Mesendoderm (in vitro differentiated cells): ENCODE data around the gene PLA2G1B.
A peak's percentile ranks its signal among the peaks of the same experiment; 100 is the strongest.

ENCODE experiments used
- DNase-seq: peaks from one replicate; pipeline ENCODE4 v3.0.0; 2013
- H2AK5ac ChIP-seq: 2 replicates; pipeline ENCODE4 v1.6.1; 2013; ENCODE audit warnings: low read length, inconsistent platforms
- H2BK120ac ChIP-seq: 2 replicates; pipeline ENCODE4 v1.6.1; 2013; ENCODE audit warnings: low read depth, mild to moderate bottlenecking, low read length, moderate library complexity, mixed read lengths
- H2BK15ac ChIP-seq: replicated peaks from 2 replicates; pipeline ENCODE4 v1.6.1; 2013; ENCODE audit warnings: low read depth, mild to moderate bottlenecking, moderate library complexity
- H2BK5ac ChIP-seq: 2 replicates; pipeline ENCODE4 v1.6.1; 2013; ENCODE audit warnings: low read length, inconsistent platforms
- H3K18ac ChIP-seq: 2 replicates; pipeline ENCODE4 v1.6.1; 2013; ENCODE audit warnings: mild to moderate bottlenecking, low read length, mixed read lengths
- H3K23ac ChIP-seq: one replicate; pipeline ENCODE4 v1.6.1; 2013; ENCODE audit warnings: low read length
- H3K27ac ChIP-seq: 2 replicates; pipeline ENCODE4 v1.5.1; 2013; ENCODE audit warnings: low read depth, mild to moderate bottlenecking, inconsistent platforms, low read length, moderate library complexity
- H3K27me3 ChIP-seq: 2 replicates; pipeline ENCODE4 v1.6.1; 2013; ENCODE audit warnings: low read length, control low read depth, mild to moderate bottlenecking, inconsistent platforms; ENCODE audit not compliant: insufficient read depth, poor library complexity
- H3K36me3 ChIP-seq: 2 replicates; pipeline ENCODE4 v1.6.1; 2013; ENCODE audit warnings: low read length, inconsistent platforms; ENCODE audit not compliant: control insufficient read depth, insufficient read depth
- H3K4ac ChIP-seq: one replicate; pipeline ENCODE4 v1.6.1; 2013; ENCODE audit warnings: low read depth, mild to moderate bottlenecking, low read length, moderate library complexity
- H3K4me1 ChIP-seq: 2 replicates; pipeline ENCODE4 v1.6.1; 2013; ENCODE audit warnings: low read depth, low read length, inconsistent platforms; ENCODE audit not compliant: control insufficient read depth
- H3K4me2 ChIP-seq: 2 replicates; pipeline ENCODE4 v1.6.1; 2013; ENCODE audit warnings: low read length
- H3K4me3 ChIP-seq: 2 replicates; pipeline ENCODE4 v1.5.1; 2013; ENCODE audit warnings: mild to moderate bottlenecking, low read length
- H3K56ac ChIP-seq: one replicate; pipeline ENCODE4 v1.6.1; 2013; ENCODE audit warnings: low read length
- H3K79me1 ChIP-seq: 2 replicates; pipeline ENCODE4 v1.6.1; 2013; ENCODE audit warnings: low read length, inconsistent platforms
- H3K79me2 ChIP-seq: 2 replicates; pipeline ENCODE4 v1.6.1; 2013; ENCODE audit warnings: mild to moderate bottlenecking, low read length; ENCODE audit not compliant: control insufficient read depth, insufficient read depth
- H3K9ac ChIP-seq: 2 replicates; pipeline ENCODE4 v1.6.1; 2013; ENCODE audit warnings: low read length, inconsistent platforms
- H4K5ac ChIP-seq: one replicate; pipeline ENCODE4 v1.6.1; 2013; ENCODE audit warnings: low read length
- H4K8ac ChIP-seq: one replicate; pipeline ENCODE4 v1.6.1; 2013; ENCODE audit warnings: low read depth, mild to moderate bottlenecking, control low read depth, low read length, moderate library complexity
- WGBS: extraction: QIAGEN DNeasy Blood & Tissue Kit; methylation state at CpG from one replicate; pipeline ENCODE4 v1.1.7; 2013; ENCODE audit warnings: low lambda C conversion rate, missing lambda C conversion rate; ENCODE audit not compliant: insufficient coverage; ENCODE audit errors: extremely low coverage; 5-methylcytosine and 5-hydroxymethylcytosine counted together

PLA2G1B gene

DNA sequence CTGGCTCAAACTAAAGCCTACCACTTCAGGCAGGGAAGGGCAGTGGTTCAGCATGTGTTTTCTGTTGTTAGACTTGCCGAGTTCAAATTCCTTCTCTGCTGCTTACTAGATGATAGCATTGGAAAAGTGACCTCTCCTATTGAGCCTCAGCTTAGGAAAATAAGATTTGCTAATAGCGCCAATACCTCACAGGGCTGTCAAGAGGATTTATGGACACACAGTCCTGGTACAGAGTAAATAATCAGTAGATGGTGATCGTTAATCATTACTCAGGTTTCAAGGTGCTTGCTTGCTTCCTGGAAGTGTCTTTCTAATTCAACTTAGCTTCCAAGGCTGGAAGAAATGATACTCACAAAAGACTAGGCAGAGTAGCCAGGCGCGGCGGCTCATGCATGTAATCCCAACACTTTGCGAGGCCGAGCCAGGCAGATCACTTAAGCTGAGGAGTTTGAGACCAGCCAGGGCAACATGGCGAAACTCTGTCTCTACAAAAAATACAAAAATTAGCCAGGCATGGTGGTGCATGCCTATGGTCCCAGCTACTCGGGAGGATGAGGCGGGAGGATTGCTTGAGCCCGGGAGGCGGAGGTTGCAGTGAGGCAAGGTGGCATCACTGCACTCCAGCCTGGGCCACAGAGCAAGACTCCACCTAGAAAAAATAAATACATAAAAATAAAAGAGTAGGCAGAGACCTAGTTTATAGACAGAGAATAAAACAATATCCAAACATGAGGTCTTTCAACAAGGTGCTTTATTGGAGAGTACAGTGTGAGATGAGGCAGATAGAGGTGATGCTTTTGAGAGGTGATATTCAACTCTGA lies 6.0 kb downstream of the PLA2G1B start:
- Histone ChIP-seq H4K5ac (no peak overlapping the region), H3K79me1 (no peaks in the 10 kb centered on the region), H3K27me3 (no peaks in the 10 kb centered on the region), H3K18ac (no peak overlapping the region), H2BK5ac (no peak overlapping the region), H3K4me2 (no peak overlapping the region), H2AK5ac (no peak overlapping the region), H2BK120ac (no peak overlapping the region), H2BK15ac (no peak overlapping the region), H3K23ac (no peak overlapping the region), H3K36me3 (no peaks in the 10 kb centered on the region), H3K4me1 (peaks cover 2% of the 10 kb centered on the region), H3K56ac (no peak overlapping the region), H3K4me3 (no peak overlapping the region), H3K27ac (no peak overlapping the region), H4K8ac (no peak overlapping the region), H3K4ac (no peak overlapping the region), H3K9ac (no peak overlapping the region), H3K79me2 (no peaks in the 10 kb centered on the region)
- DNase-seq: no peak
- WGBS: no CpG with 5 or more reads among the region's 13 CpGs

DNA sequence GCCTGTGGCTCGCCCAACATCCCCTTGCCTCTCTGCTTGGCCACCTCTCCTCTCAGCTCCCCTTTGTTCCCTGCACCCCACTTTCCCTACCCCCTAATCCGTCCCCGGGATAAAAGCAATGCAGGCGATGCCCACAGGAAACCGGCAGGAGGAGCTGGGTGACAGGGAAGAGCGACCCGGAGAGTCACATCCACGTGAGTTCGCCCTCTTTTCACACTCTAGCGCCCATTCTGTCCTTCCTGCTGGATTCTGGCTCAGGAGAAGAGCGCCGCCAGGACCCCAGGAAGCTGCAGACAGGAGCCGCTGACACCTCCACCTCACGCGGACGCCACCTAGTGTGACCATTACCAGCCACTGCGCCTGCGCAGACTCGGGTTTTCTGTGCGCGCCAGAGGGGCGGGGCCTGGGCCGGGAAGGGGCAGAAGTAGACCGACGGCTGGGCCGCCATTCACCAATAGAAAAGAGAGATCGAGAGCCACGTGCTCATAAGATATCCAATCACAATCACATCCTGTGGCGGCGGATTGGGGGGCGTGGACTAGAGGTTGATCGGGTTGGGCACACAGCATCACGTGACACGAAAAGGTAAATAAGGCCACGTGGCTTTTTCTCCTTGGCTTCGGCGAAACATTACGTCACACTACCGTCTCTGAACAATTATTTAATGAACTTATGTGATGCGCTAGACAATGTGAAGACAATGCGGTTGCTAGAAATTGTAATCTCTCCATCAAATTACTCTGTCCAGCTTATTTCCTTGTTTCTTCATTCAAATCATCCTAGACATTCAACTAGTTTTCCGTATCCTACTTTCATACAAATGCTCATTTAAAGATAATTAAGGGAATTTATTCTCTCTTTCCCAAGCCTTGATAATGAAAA lies 10.1 kb downstream of the PLA2G1B start:
- Histone ChIP-seq H4K8ac (peak overlapping the region; percentile 84), H3K27ac (peak overlapping the region; percentile 39), H4K5ac (no peak overlapping the region), H3K36me3 (no peaks in the 10 kb centered on the region), H3K79me1 (no peaks in the 10 kb centered on the region), H3K18ac (peak overlapping the region; percentile 30), H3K4me3 (peak overlapping the region; percentile 59), H2BK5ac (peak overlapping the region; percentile 54), H3K4ac (no peak overlapping the region), H3K23ac (no peak overlapping the region), H3K4me2 (peak overlapping the region; percentile 85), H2AK5ac (no peak overlapping the region), H2BK120ac (no peak overlapping the region), H3K56ac (peak overlapping the region; percentile 97), H3K79me2 (no peaks in the 10 kb centered on the region), H3K4me1 (peaks cover 2% of the 10 kb centered on the region), H3K9ac (peak overlapping the region; percentile 85), H3K27me3 (no peaks in the 10 kb centered on the region), H2BK15ac (no peak overlapping the region)
- no CpG with 5 or more reads among the region's 42 CpGs for WGBS
- peak; percentile 100 for DNase-seq

GRCh38 chr12:120316798-120317223 lies 10.8 kb downstream of the PLA2G1B start:
- Histone ChIP-seq H3K56ac (peak overlapping the region; percentile 97), H3K9ac (peak overlapping the region; percentile 85), H3K79me2 (no peaks in the 10 kb centered on the region), H3K18ac (peak overlapping the region; percentile 30), H3K4me3 (no peak overlapping the region), H3K27ac (peak overlapping the region; percentile 39), H4K8ac (peak overlapping the region; percentile 84), H3K79me1 (no peaks in the 10 kb centered on the region), H3K4me2 (peak overlapping the region; percentile 85), H3K4ac (no peak overlapping the region), H2AK5ac (no peak overlapping the region), H2BK5ac (no peak overlapping the region), H4K5ac (no peak overlapping the region), H2BK120ac (no peak overlapping the region), H3K27me3 (no peaks in the 10 kb centered on the region), H3K23ac (no peak overlapping the region), H3K4me1 (peaks cover 2% of the 10 kb centered on the region), H3K36me3 (no peaks in the 10 kb centered on the region), H2BK15ac (no peak overlapping the region)
- peak; percentile 27 for DNase-seq
- no CpG with 5 or more reads among the region's 9 CpGs for WGBS

GRCh38 chr12:120314220-120314619 lies 13.4 kb downstream of the PLA2G1B start:
- Histone ChIP-seq H2BK15ac (no peak overlapping the region), H3K23ac (no peak overlapping the region), H3K4ac (no peak overlapping the region), H3K27ac (no peak overlapping the region), H3K9ac (no peak overlapping the region), H3K18ac (no peak overlapping the region), H3K36me3 (no peaks in the 10 kb centered on the region), H3K4me2 (no peak overlapping the region), H3K79me1 (no peaks in the 10 kb centered on the region), H2BK5ac (no peak overlapping the region), H3K79me2 (no peaks in the 10 kb centered on the region), H4K8ac (no peak overlapping the region), H3K4me3 (no peak overlapping the region), H3K4me1 (peaks cover 2% of the 10 kb centered on the region), H2BK120ac (no peak overlapping the region), H3K27me3 (no peaks in the 10 kb centered on the region), H2AK5ac (no peak overlapping the region), H4K5ac (no peak overlapping the region), H3K56ac (no peak overlapping the region)
- no CpG with 5 or more reads among the region's 5 CpGs for WGBS
- DNase-seq: peak; percentile 59

DNA sequence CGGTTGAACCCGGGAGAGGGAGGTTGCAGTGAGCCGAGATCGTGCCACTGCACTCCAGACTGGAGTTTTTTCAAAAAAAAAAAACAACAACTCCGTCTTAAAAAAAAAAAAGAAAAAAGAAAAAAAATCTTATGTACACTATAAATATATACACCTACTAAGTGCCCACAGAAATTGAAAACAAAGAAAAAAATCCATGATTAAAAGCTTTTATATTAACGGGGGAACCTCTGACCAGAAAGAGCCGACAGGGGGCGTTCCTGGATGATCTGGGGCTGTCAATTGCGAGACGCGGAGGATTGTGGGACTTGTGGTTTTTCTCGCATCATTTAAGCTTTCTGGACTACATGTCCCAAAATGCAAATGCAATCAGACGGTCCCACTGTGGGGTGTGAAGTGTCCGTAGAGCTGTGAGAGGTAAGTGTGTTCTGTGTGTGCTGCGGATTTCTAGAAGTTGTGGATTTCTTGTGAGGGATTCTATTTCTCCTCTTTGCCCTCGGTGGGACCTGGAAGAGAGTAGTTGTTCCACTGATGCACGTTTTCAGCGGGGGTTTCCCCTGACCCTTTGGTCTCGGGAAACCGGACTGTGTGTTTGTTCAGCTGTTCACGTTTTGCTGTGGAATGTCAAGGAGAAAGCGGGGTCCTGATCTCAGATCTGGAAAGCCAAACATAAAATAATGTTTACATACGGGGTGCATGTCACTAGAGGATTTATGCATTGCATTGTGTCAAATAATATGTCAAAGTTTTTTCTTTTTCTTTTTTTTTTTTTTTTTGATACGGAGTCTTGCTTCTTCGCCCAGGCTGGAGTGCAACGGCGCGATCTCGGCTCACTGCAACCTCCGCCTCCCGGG lies 25.4 kb downstream of the PLA2G1B start, which contains the start of gene SIRT4:
Gene SIRT4, plus strand, starts transcription at position 360 of the 854 bp plus-strand sequence. CDS start 1,241 bp downstream, outside the sequence.
- Histone ChIP-seq H3K79me2 (no peaks in the 10 kb centered on the region), H3K27me3 (no peaks in the 10 kb centered on the region), H3K27ac (no peak within 1 kb of the TSS), H2BK15ac (no peak within 1 kb of the TSS), H2BK5ac (no peak within 1 kb of the TSS), H3K4me1 (no peaks in the 10 kb centered on the region), H3K79me1 (no peaks in the 10 kb centered on the region), H3K36me3 (no peaks in the 10 kb centered on the region), H4K8ac (no peak within 1 kb of the TSS), H2AK5ac (no peak within 1 kb of the TSS), H3K9ac (peak within 1 kb of the TSS; percentile 86), H4K5ac (peak within 1 kb of the TSS; percentile 71), H3K4ac (no peak within 1 kb of the TSS), H3K4me3 (peak within 1 kb of the TSS; percentile 95), H3K23ac (no peak within 1 kb of the TSS), H2BK120ac (no peak within 1 kb of the TSS), H3K18ac (peak within 1 kb of the TSS; percentile 45), H3K56ac (peak within 1 kb of the TSS; percentile 95), H3K4me2 (peak within 1 kb of the TSS; percentile 97)
- peak; percentile 96 for DNase-seq
- WGBS: no CpG with 5 or more reads among the region's 31 CpGs
